ENCODE results near the gene ACSL5. TPM values are rescaled to one million over a fixed set of nuclear protein-coding genes. Genes with fewer than 3 reads are reported as not detected.

The ACSL5 gene
- polyA plus RNA-seq, 3 donors: 4.1 to 5.5 (median 5.3) TPM

- DNase-seq: no peak
Observed at GRCh38 chr10:112347709-112348671, 25.9 kb upstream of the ACSL5 start.

DNA sequence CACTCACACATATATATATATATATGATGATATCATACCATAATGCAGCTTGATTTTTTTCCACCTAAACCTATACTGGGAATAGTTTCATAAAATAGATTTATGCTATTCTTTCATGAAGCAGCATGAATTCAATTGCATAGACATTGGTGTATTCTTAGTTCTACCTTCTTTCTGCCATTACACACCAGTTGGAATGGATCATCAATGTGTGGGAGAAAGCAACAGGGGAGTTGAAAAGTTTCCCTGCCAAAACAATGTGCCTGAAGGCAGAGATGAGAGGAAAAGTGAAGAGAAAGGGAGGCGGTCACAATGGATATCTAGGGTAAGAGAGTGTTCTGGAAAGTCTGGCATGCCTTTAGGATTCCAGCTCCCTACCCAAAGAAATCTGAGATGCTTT is 25.2 kb upstream of the ACSL5 start:
- no peak for DNase-seq

DNA sequence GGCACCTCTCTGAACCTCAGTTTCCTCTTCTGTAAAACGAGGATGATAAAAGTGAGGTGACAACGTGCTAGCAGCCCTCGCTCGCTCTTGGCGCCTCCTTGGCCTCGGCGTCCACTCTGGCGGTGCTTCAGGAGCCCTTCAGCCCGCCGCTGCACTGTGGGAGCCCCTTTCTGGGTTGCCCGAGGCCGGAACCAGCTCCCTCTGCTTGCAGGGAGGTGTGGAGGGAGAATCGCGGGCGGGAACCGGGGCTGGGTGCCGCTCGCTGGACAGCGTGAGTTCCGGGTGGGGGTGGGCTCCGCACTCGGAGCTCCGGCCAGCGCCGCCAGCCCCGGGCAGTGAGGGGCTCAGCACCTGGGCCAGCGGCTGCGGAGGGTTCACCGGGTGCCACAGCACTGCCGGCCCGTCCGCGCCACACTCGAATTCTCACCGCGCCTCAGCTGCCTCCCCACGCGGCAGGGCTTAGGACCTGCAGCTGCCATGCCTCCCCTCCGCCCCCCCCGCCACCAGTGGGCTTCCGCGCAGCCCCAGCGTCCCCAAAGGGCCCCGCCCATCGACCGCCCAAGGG is 24.3 kb upstream of the ACSL5 start:
- no peak for DNase-seq

- no peak for DNase-seq
Observed at GRCh38 chr10:112351146-112351545, 22.8 kb upstream of the ACSL5 start.

DNA sequence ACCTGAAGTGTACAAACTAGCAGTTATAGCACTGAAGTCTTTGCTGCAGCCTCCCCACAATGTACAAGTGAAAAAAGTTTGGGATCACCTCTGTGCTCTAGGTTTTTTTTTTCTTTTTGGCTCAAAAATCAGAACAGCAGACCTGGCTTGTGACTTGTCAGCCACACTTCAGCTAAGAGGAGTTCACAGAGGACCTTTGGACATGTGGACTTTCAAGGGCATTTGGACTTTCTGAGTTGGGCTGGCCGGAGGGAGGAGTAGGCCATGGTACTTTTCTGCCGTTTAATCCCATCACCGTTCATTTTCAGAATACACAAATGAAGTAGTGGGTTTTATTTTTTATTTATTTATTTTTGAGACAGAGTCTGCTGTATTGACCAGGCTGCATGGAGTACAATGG is 21.9 kb upstream of the ACSL5 start:
- DNase-seq: no peak

DNA sequence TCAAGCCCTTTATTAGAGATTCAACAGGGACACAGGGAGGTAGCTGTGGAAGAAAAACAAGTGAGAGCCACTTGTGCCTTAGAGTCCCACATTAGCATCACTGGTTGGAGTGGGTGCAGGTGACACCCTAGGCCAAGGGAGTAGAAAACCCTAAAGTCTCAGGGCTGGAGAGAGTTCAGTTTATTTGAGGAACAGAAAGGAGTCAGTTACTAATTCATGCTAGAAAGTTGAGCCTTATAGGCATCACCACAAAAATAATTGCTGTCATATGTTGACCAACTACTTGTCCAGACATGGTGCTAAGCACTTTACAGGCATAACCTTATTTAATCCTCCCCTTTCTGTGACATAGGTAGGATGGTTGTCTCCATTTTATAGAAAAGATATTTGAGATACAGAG is 20.9 kb upstream of the ACSL5 start:
- no peak for DNase-seq

GRCh38 chr10:112356686-112357085 is 17.2 kb upstream of the ACSL5 start:
- no peak for DNase-seq

GRCh38 chr10:112359606-112360307 is 14.2 kb upstream of the ACSL5 start:
- DNase-seq: no peak

- no peak for DNase-seq
Observed at GRCh38 chr10:112360308-112361270, 13.3 kb upstream of the ACSL5 start.

DNA sequence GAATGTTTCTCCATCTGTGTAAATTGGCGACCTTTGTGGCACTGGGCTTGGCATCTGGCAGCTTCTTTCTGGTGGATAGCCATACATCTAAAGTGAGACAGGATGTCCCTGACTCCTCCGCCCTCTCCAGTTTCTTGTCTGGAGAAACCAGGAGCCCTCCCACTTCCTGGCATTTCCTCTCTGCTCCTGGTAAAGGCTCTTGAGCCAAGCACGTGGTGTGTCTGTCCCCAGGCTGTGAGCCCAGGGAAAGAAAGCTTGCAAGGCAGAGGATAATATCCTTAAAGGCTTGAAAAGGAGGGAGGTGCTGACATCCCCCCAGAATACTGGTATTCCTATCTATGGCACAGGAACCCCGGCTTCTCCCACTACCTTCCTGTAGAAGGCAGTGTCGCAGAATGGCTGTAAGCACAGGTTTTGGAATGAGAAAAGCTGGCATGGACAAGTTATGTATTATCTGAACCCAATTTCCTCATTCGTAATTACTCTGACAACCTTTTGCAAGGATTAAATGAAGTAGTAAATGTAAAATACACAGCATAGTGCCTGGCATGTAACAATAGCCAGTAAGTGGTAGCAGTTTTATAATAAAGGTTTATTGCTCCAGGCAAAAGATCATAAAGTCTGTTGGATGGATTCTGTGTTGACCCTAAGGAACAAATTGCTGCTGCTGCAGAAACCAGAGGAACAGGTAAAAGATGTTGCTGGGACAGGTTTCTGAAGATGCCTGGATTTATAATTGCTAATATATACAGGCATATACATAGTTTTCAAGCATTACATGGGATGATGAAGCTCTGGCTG is 11.8 kb upstream of the ACSL5 start:
- peak; percentile 52 for DNase-seq

DNA sequence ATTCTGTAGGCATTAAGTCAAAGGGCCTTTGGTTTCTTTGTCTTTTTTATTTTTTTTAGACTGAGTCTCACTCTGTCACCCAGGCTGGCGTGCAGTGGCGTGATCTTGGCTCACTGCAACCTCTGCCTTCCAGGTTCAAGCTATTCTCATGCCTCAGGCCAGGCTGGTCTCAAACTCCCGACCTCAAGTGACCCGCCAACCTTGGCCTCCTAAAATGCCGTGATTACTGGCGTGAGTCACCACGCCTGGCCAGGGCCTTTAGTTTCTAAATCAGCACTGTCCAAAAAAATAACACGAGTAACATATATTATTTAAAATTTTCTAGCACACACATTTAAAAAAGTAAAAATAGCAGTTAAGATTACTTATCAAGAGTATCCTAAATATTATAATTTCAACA is 11.1 kb upstream of the ACSL5 start:
- no peak for DNase-seq

GRCh38 chr10:112363696-112364688 is 9.9 kb upstream of the ACSL5 start:
- no peak for DNase-seq

- no peak for DNase-seq
Observed at GRCh38 chr10:112365014-112365432, 8.9 kb upstream of the ACSL5 start.

DNA sequence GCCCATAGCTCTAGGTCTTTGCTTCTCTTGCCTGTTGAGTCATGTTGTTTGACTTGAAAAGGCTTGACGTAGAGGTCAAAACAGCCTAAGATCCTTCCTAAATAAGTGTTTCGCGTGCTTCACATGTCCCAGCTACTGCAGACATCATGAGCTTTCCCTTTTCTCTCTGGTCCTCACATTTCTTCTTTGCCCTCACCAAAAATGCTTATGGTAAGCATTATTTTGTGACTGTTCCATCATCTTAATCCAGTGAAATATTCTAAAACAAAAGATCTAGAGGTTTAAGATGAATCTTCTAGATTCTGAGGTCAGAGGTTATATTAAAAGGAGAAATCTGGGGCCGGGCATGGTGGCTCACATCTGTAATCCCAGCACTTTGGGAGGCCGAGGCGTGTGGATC is 8.5 kb upstream of the ACSL5 start:
- DNase-seq: no peak

DNA sequence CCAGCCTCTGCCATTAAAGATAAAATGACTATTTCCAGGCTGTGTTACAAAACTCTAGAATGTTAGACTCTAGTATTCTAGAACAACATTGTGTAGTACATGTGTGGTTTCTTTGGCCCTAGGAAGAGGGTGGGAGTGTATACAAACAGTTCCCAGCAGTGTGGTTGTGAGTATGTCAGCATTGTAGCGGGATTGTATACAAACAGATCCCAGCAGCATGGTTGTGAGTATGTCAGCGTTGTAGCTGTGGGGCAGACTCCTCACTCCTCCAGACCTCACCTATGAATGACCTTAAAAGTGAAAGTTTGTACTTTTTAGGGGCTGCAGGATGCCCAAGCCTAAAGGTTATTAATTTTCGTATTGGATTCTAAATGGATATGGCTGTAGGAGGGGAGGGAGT is 6.9 kb upstream of the ACSL5 start:
- DNase-seq: no peak

GRCh38 chr10:112367516-112367915 is 6.4 kb upstream of the ACSL5 start:
- no peak for DNase-seq

GRCh38 chr10:112369495-112370423 is 4.2 kb upstream of the ACSL5 start:
- DNase-seq: no peak

GRCh38 chr10:112370424-112370819 is 3.5 kb upstream of the ACSL5 start:
- no peak for DNase-seq
